Measurements from ENCODE around the gene ERC2.

GRCh38 chr3:55897573-55898224 lies 570.6 kb downstream of the ERC2 start:
- TF ChIP-seq, protein P1, sequence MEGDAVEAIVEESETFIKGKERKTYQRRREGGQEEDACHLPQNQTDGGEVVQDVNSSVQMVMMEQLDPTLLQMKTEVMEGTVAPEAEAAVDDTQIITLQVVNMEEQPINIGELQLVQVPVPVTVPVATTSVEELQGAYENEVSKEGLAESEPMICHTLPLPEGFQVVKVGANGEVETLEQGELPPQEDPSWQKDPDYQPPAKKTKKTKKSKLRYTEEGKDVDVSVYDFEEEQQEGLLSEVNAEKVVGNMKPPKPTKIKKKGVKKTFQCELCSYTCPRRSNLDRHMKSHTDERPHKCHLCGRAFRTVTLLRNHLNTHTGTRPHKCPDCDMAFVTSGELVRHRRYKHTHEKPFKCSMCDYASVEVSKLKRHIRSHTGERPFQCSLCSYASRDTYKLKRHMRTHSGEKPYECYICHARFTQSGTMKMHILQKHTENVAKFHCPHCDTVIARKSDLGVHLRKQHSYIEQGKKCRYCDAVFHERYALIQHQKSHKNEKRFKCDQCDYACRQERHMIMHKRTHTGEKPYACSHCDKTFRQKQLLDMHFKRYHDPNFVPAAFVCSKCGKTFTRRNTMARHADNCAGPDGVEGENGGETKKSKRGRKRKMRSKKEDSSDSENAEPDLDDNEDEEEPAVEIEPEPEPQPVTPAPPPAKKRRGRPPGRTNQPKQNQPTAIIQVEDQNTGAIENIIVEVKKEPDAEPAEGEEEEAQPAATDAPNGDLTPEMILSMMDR (IDR thresholded peaks at IDR 0.05): no peak
- TF ChIP-seq POLR2A (IDR thresholded peaks at IDR 0.05): no peak

All from ovary (tissue), 3 donors.